Activated T-cell treated with anti-CD3 and anti-CD28 coated beads, Interleukin-2, amount 50 U/mL, for 72 hours (primary cell): ENCODE data around the gene ZDHHC11. TPM values are rescaled to one million over a fixed set of nuclear protein-coding genes. Genes with fewer than 3 reads are reported as not detected.
"Not testable (repeated sequence)": the region's sequence is repeated elsewhere in the genome, so short reads cannot be mapped to it uniquely, and the experiment has no call there.

Experiments
- ATAC-seq, 2 donors: fragments of 150-1000 bp; cut with Tn5 transposase; replicated peaks in 1 of 2; 2 replicates each; pipeline ENCODE4 v1.10.0; 2021; ENCODE audit warnings: moderate library complexity in 2 of 2, mild to moderate bottlenecking in 1 of 2
- DNase-seq, 2 donors: peaks; one replicate each; pipeline ENCODE4 v3.0.0; 2021 to 2022; ENCODE audit warnings: mixed read lengths in 1 of 2
- H3K27ac Mint-ChIP-seq: one replicate; pipeline ENCODE4 v1.8.0; 2022; ENCODE audit warnings: mild to moderate bottlenecking, moderate library complexity, mixed read lengths
- H3K27me3 Mint-ChIP-seq: one replicate; pipeline ENCODE4 v1.8.0; 2022; ENCODE audit warnings: low read depth, mixed read lengths
- H3K36me3 Mint-ChIP-seq, 2 donors: one replicate each; pipeline ENCODE4 v1.8.0; 2022; ENCODE audit warnings: mixed read lengths in 2 of 2, mild to moderate bottlenecking in 1 of 2; ENCODE audit not compliant: insufficient read depth in 2 of 2
- H3K4me1 Mint-ChIP-seq: one replicate; pipeline ENCODE4 v1.8.0; 2022; ENCODE audit warnings: low read depth, mixed read lengths
- H3K4me3 Mint-ChIP-seq, 2 donors: one replicate each; pipeline ENCODE4 v1.8.0; 2022; ENCODE audit warnings: mild to moderate bottlenecking in 2 of 2, mixed read lengths in 2 of 2, moderate library complexity in 2 of 2
- H3K9me3 Mint-ChIP-seq, 2 donors: one replicate each; pipeline ENCODE4 v1.8.0; 2022; ENCODE audit warnings: mixed read lengths in 2 of 2
- total RNA-seq, 2 donors: library from RNA; stranded (reverse); gene quantifications; one replicate each; pipeline ENCODE4 v1.2.3, GENCODE V29; 2022

Gene ZDHHC11
- total RNA-seq, 2 donors from 2014 or later = 28.3 to 29.5 TPM

DNA sequence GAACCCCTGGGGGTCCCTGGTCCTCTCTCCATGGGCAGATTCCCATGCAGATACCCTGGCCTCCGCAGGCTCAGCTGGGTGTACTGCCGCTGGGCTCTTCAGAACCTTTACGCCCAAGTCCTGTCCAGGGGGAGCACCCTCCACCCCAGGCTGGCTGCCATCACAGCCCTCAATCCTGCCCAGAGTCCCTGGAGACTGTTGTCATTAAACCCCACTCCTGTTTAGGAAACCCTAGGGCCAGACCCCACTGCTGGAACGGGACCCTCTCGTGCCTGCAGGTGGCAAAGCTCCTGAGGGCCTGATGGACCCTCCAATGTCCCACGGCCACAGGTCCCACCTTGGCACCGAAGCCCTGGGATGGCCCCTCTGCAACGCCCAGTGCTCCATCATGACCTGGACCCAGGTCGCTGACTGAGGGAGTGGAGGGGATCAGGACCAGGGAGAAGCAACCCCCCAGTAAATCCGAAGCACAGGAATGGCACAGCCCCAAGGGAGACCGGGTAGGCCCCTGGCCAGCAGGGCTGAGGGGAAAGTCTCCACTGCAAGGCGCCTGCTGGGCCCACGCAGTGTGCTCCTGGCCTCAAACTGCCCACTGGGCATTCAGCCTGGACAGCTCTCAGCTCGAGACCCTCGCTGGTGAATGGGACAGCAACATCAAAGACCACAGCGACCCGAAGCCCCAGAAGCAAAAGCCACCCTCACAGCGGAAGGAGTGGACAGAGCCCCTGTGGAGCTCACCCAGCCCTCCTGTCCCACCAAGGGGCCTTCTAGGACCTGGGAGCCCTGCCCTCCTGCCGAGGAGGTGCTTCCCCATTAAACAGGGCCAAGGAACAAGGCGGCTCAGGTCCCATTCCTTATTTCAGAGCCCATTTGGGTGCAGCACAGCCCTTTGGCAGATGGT, 74.6 kb downstream of the ZDHHC11 start:
- Mint-ChIP-seq H3K4me1 (no peaks in the 10 kb centered on the region), H3K27me3 (no peaks in the 10 kb centered on the region), H3K4me3 (no peak overlapping the region), H3K27ac (no peak overlapping the region), H3K9me3 (no peaks in the 10 kb centered on the region), H3K36me3 (no peaks in the 10 kb centered on the region)
- DNase-seq (no peak), ATAC-seq (no peak)

DNA sequence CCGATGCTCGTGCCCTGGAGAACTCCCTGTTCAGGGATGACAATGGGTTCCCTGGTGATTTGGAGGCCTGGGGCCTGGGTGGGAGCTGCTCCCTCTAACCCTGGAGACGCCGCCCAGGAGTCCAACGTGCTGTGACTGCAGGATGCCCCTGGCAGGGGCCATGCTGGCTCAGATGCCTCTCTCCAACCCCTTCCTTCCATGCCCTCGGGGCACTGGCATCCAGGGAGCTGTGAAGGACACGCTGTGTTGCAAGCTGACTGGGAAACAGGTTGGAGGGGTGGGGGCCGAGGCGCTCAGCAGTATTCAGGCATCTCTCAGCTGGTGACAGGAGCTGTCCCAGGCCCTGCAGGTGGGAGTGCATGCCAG, 75.2 kb downstream of the ZDHHC11 start:
- not testable (repeated sequence) for ATAC-seq, H3K27me3 Mint-ChIP-seq, H3K27ac Mint-ChIP-seq, DNase-seq, H3K4me1 Mint-ChIP-seq, H3K36me3 Mint-ChIP-seq, H3K4me3 Mint-ChIP-seq, H3K9me3 Mint-ChIP-seq

DNA sequence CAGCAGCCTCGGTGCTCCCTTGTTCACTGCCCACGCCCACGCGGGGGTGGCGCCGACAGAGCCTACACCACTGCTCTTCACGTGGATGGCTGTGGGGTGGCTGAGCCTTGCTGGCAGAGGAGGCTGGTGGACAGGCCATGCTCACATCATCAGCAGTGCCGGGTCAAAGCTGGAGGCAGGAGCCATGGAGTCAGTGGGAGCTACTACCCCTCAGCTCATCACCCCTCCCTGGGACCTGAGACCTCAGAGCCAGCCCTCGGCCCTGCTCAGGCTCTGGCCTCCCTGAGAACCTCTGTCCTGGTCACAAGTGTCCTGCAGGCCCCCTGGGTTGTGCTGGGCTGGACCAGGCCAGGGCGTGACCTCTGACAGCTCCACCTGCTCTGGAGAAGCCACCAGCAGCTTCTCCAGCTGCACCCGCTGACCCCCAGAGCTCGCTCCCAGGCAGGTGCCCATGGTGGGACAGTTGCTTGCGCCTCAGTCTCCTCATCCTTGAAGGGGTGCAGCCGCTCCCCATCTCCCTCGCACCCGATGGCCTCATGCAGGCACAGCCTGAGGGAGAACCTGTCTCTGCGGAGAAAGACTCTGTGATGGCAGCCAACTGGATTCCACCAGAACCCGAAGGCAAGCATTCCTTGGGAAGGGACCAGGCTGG, 75.8 kb downstream of the ZDHHC11 start:
- H3K27me3 Mint-ChIP-seq, H3K9me3 Mint-ChIP-seq, ATAC-seq, H3K36me3 Mint-ChIP-seq, H3K4me1 Mint-ChIP-seq, DNase-seq, H3K4me3 Mint-ChIP-seq, H3K27ac Mint-ChIP-seq: not testable (repeated sequence)

DNA sequence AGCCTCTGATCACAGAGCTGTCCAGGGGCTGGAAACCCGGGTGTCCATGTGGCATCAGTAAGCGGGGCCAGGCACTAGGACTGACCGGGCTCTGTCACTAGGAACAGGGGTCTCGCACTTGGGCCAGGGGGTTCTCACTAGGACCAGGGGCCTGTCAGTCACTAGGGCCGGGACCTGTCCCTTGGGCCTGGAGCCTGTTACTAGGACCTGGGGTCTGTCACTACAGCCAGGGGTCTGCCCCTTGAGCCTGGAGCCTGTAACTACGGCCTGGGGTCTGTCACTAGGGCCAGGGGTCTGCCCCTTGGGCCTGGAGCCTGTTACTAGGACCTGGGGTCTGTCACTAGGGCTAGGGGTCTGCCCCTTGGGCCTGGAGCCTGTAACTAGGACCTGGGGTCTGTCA, 76.5 kb downstream of the ZDHHC11 start:
- not testable (repeated sequence) for DNase-seq, H3K9me3 Mint-ChIP-seq, ATAC-seq, H3K4me3 Mint-ChIP-seq, H3K36me3 Mint-ChIP-seq, H3K4me1 Mint-ChIP-seq, H3K27ac Mint-ChIP-seq, H3K27me3 Mint-ChIP-seq

DNA sequence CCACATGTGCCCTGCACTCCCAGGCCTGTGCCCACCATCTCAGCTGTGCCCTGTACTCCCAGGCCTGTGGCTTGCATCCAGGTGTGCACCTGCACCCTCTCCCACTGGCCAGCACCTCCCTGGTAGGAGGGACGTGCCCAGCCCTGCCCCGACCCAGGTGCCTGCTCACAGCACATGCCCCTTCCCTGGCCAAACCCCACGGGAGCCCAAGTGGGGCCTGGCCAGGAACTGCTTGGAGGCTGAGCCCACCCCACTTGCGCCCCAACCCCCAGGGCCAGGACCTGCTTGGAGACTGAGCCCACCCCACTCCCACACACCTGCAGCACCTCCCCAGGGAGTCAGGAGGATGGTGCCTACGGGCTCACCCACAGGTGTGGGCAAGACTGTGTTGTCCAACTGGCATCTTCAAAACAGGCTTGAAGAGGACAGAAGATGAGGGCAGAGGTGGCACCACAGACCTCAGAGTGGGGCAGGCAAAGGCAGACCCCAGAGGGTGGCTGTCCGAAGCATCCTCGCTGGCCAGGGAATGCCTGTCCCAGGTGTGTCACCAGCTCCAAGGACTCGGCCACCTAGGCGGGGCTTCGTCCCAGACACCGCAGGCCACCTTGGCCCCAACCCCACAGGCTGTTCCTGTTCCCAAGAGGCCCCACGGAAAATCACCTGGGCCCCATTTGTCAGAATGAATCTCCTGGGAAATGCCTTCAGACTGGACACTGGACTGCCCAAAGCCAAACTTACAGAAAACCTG, 77.1 kb downstream of the ZDHHC11 start:
- ATAC-seq (no peak), DNase-seq (no peak)
- Mint-ChIP-seq H3K27ac (no peak overlapping the region), H3K9me3 (no peaks in the 10 kb centered on the region), H3K4me1 (no peaks in the 10 kb centered on the region), H3K27me3 (no peaks in the 10 kb centered on the region), H3K4me3 (no peak overlapping the region), H3K36me3 (no peaks in the 10 kb centered on the region)

DNA sequence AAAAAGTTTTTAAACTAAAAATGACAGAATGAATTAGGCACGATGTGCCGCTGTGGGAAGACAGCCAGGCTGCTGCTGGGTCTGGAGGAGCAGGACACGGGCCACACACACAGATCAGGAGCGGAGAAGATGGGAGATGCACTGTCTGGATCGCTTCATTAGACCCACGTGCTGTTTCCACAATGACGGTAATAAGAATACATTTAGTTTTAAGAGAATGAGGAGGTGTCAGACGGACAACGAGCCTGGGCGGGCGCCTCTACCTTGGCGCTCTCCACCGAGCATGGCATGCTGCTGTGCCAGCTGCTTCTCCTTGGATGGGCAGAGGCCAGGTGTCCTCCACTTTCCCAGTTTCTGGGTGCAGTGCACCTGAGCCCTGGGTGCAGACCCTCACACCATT, 77.9 kb downstream of the ZDHHC11 start:
- H3K9me3 Mint-ChIP-seq, H3K27me3 Mint-ChIP-seq, ATAC-seq, H3K27ac Mint-ChIP-seq, H3K36me3 Mint-ChIP-seq, DNase-seq, H3K4me3 Mint-ChIP-seq, H3K4me1 Mint-ChIP-seq: not testable (repeated sequence)

DNA sequence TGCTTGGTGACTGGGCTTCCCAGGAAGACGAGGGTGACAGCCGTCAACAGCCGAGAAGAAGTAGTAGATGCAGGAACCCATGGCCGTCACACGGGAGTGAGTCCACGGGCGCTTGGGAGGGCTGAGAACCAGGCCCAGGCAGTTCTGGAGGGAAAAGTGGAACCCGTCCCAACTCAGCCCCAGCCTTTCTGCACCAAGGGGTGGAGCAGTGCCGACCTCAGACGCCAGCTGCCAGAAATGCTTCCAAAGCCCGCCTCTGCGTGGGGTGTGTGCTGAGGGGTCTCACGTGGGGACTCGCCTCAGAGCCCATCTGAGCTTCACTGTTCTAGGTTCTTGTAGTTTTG, 78.3 kb downstream of the ZDHHC11 start:
- H3K4me1 Mint-ChIP-seq, H3K27ac Mint-ChIP-seq, H3K36me3 Mint-ChIP-seq, H3K9me3 Mint-ChIP-seq, H3K27me3 Mint-ChIP-seq, DNase-seq, ATAC-seq, H3K4me3 Mint-ChIP-seq: not testable (repeated sequence)

DNA sequence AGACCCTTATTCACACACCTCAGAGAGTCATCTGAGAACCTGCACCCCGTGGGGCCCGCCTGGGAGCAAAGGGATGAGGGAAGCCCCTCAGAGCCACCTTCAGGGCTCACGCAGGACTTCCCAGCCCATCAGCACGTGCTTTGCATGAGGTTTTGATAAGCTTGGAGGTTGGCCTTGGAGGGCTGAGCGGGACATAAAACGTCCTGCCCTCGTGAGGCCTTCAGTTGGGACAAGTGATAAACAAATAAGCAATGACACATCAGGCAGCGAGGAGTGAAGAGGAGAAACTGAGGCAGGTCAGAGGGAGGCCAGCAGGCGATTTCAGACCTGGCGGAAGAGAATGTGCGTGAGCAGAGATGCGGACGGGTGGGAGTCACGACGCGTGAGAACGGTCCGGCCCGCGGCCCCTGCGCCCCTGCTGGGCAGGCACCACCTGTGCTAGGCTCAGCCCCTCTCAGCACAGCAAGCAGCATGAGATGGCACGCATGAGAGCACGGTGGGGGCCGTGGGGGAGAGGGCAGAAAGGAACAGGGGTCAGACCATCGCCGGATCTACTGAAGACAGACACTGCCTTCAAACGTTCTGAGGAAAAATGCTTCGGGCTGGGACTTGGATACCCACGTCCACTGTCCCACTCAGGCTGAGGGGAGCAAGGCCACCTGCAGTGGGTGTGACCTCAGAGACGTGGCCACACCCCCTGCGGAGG, 78.8 kb downstream of the ZDHHC11 start:
- H3K4me1 Mint-ChIP-seq, H3K9me3 Mint-ChIP-seq, H3K4me3 Mint-ChIP-seq, H3K27ac Mint-ChIP-seq, H3K27me3 Mint-ChIP-seq, DNase-seq, H3K36me3 Mint-ChIP-seq: not testable (repeated sequence)
- ATAC-seq = peak in 1 of 2 donors; percentile 24

DNA sequence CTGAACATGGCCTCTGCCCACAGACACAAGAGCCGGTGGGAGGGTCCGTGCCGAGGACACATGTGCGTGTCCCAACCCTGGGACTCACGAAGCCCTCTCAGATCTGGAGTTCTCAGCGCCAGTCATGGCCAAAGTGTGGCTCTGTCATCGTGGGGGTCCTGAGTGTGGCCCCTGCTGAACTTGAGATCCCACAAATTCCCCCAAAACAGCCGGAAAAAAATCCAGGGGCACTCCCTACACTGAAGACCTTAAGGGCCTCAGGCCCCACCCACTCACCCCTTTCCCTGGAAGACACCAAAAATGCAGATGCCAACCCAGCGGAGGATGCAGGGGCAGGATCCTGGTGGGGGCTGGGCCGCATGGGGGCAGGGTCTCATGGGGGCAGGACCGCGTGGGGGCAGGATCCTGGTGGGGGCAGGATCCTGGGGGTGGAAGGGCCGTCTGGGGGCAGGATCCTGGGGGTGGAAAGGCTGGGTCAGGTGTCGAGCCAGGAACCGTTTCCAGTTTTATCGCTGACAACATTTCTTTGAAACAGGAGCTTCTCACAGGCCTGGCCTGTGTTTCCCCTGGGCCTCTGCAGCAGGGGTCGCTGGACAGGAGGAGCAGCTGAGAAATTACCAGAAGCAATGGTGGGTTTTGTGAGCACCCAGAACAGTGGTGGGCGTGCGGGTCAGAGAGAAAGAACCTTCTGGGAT, 79.6 kb downstream of the ZDHHC11 start:
- H3K36me3 Mint-ChIP-seq, H3K4me1 Mint-ChIP-seq, H3K27me3 Mint-ChIP-seq, ATAC-seq, H3K27ac Mint-ChIP-seq, H3K4me3 Mint-ChIP-seq, H3K9me3 Mint-ChIP-seq, DNase-seq: not testable (repeated sequence)

DNA sequence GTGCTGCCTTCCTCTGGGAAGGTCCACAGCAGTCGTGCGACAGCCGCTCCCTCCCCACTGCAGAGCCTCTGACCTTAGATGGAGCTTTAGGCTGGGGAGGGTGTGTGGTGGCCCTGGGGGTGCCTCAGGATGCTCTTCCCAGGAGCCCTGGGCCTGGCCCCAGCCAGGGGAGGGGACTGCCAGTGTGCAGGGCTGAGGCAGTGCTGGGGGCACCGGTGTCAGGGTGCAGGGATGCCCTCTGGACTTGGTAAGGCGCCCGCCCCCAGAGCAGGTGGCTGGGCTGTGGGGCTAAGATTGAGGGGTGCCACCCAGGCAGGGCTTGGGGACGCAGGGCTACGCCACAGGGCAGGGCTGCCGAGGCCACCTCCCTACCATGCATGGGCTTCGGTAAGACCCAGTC, 80.2 kb downstream of the ZDHHC11 start:
- not testable (repeated sequence) for H3K4me1 Mint-ChIP-seq, H3K27me3 Mint-ChIP-seq, DNase-seq, H3K4me3 Mint-ChIP-seq, H3K36me3 Mint-ChIP-seq, H3K27ac Mint-ChIP-seq, ATAC-seq, H3K9me3 Mint-ChIP-seq

DNA sequence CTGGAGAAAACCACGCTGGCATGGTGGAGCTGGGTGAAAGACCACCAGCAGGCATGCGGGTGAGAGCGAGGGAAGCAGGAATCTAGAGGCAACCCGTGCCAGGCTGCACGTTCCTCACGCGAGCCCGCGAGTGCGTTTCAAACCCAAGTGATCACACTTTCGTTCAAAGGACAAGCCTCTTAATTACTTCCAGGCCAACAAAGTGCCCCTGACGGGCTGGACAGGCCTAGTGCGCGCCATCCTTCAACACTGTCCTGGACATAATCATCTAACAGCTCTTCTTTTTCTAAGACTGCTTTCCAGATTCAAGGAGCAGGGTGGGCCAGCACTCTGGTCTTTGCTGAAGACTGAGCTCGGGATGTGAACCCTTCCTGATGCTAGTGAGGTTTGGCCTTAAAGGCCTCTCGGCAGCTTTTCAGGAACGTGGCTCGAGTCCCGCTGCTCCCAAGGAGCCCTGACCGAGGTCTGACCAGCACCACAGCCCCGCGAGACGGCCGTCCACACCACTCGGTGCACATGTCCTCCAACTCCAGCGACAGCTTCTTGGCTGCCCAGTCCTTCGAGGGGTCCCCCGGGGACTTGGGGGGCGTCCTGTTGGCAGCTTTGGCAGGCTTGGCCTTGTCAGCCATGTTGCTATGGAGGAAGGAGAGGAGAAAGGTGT, 81.2 kb downstream of the ZDHHC11 start:
- H3K4me3 Mint-ChIP-seq, H3K27ac Mint-ChIP-seq, DNase-seq, H3K27me3 Mint-ChIP-seq, H3K36me3 Mint-ChIP-seq, H3K4me1 Mint-ChIP-seq, ATAC-seq, H3K9me3 Mint-ChIP-seq: not testable (repeated sequence)

DNA sequence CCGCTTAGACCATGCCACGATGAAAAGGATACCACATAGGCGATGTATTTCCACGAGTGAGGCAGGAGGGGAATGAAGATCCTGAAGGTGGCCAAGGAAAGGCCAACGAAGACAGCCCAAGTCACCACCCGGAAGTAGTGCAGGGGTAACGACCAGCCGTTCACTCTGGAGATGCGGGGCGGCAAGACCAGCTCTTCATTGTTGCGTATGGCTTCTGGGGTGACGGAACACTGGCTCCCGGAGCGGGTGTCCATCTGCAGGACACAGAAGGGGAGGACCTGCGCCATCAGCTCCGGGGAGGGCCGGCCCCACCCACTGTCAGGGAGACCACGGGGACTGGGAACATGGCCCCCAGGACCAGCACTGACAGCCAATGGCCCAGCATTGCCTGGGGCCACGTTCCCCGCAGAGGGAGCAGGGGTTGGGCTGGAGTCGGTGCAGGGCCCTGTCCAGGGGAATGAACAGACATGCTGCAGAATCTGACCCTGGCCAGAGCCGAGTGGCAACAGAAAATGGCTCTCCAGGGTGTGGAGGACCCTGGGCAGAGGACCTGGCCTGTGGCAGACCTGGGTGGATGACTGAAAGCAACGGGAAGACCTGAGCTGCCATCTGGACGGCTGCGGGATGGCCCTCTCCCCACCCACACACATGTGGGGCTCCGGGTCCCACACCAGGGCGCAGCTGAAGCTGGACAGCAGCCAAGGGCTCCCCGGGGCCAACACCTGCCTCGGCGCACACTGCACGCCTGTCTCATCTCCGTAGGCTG, 83.9 kb downstream of the ZDHHC11 start:
- Mint-ChIP-seq H3K4me3 (no peak overlapping the region), H3K27me3 (no peaks in the 10 kb centered on the region), H3K4me1 (no peaks in the 10 kb centered on the region), H3K36me3 (no peaks in the 10 kb centered on the region), H3K9me3 (no peaks in the 10 kb centered on the region), H3K27ac (no peak overlapping the region)
- ATAC-seq = no peak
- no peak for DNase-seq
